Measurements from ENCODE around the gene ASTN2.

ASTN2 gene

DNA sequence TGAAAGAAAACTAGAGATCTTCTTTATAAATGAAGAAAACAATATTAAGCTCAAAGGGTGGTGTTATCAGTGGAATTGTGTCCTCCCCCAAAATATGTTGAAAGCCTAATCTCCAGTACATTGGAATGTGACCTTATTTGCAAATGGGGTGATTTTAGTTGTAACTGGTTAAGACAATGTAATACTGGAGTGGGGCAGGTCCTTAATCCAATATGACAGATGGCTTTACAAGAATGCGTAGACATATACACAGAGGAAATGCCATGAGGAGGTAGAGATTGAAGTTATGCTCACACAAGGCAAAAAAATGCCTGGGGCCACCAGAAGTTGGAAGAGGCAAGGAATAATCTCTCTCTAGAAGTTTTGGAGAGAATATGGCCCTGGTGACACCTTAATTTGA is 741.5 kb downstream of the ASTN2 start:
- no peak for DNase-seq (ENCODE audit: low read depth in 2 of 2)

DNA sequence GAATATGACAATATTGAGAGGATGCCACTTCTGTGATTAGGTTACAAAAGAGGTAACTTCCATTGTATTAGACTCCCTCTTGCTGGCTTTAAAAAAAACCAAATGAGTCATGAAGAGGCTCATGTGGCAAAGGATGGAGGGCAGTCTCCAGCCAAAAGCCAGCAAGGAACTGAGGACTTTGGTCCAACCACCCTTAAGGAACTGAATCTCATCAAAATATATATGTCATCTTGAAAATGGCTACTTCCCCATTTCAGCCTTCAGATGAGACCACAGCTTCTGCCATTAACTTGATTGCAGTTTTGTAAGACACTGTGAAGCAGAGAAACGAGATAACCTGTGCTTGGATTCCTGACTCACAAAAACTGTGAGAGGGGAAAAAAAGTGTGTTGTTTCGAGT is 743.3 kb downstream of the ASTN2 start:
- DNase-seq (ENCODE audit: low read depth in 2 of 2), result no peak

DNA sequence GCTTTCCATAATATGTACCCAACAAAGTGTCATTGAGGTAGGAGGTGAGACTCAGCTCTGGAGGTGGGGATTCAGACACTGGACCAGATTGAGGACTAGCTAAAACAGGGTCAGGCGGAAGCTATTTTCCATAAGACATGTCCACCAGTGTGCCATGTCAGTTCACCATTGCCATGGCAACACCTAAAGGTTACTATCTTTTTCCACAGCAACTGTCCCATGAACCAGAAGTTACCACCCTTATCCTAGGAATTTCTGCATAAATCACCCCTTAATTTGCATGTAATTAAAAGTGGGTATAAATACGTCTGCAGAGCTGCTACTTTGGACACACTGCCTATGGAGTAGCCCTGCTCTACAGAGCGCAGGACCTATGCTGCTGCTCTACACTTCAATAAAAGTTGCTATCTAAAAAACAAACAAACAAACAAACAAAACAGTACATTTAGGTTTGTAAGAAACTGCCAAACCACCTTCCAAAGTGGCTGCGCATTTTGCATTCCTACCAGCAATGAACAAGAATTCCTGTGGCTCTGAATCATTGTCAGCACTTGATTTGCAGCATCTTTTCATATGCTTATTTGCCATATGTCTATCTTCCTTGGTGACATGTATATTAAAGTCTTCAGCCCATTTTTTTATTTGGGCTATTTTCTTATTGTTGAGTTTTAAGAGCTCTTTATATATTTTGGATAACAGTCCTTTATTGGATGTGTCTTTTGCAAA is 745.7 kb downstream of the ASTN2 start:
- no peak for DNase-seq (ENCODE audit: low read depth in 2 of 2)

DNA sequence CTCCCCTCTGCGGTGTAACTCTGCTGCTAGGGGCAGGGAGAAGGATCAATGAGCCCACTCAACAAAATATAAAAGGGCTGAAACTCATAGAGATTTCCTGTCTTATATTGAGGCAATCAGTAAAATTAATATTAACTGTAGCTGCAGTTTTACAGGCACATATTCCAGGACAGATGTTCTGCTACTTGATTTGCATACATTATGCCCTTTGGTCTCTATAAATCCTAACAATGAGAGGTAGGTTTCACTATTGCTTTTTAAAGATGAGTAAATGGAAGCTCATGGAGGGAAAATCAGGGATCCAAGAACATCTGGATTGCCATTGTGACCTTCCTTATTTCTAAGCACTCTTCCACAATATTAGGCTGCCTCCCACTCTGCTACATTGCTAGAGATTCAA is 751.3 kb downstream of the ASTN2 start:
- DNase-seq (ENCODE audit: low read depth in 2 of 2), result no peak

DNA sequence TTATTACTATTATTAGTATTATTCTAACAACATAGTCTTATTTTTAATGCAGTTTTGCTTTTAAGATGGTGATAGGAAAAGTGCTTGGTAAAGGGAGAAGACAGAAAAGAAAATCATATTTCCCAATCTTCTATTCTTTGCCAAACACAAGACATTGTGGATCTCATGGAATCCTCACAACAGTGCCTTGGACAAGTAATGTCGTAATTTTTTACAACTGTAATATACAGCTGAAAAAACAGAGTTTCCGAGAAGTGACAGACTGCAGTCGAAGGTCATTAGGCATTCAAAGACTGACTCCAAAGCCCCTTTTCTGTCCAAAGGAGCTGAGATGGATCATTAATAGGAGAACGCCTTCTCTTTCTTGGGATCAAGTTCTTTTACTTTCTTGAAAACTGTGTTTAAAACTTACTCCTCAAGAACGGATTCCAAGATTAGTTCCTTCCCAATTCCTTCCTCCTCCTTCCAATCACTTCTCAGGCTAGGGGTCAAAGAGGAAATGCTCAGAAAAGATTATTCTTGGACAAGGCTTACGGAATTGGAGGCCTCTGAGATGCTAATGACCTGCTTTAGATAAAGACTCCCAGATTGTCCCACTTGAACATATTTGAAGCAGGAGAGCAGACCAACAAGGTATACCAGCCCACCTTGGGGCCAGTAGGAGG is 752.1 kb downstream of the ASTN2 start:
- DNase-seq (ENCODE audit: low read depth in 2 of 2), result no peak

DNA sequence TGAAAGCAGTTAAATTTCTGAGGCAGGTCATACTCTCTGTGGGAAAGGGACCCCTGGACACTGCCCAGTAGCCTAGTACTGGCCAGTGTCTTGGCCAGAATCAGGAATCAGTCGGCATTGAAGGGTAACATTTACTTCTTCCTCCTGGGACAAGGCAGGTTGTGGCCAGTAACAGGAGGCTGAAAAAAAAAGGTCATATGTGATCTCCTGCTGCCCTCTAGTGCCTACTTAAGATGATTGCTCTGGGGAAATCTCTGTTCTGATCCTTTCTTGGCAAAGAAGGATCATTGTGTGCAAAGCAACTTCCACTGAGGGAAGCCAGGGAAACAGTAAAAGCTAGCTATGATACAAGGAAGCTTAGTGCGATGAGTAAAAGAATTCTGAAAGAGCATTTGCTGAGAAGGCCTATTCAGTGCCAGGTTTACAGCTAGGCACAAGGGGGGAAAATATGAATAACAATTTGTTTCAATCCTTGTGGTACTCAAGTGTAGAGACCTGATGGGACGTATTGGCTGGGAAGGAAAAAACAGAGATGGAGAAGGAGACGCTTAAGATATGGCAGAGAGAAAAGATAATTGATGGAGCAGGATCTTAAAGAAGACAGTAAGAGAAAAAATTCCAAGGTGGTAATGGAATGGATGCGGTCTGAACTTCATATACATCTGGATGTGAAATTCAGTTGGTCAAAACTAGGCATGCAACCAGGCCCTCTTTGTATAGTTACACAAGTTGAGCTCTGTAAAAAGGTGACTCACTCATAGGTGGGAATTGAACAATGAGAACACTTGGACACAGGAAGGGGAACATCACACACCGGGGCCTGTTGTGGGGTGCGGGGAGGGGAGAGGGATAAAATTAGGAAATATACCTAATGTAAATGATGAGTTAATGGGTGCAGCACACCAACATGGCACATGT is 753.6 kb downstream of the ASTN2 start:
- DNase-seq (ENCODE audit: low read depth in 2 of 2), result no peak

DNA sequence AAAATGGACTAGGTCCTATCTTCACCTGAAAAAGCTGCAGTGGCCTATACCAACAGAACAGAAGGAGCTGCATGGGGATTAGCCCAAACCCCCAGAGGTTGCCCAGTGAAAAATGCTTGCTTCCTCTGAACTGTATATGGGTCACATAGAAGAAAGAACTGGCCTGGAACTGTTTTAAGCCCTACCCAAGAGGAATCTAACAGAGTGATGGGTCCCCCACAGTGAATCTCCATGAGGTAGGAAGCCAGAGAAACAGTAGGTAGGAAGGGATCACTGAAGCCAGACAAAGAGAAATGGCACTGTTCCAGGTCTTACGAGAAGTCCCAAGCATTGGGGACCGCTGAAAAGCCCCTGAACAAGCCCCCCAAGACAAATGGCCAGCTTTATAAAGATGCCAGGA is 756.6 kb downstream of the ASTN2 start:
- DNase-seq (ENCODE audit: low read depth in 2 of 2), result no peak

DNA sequence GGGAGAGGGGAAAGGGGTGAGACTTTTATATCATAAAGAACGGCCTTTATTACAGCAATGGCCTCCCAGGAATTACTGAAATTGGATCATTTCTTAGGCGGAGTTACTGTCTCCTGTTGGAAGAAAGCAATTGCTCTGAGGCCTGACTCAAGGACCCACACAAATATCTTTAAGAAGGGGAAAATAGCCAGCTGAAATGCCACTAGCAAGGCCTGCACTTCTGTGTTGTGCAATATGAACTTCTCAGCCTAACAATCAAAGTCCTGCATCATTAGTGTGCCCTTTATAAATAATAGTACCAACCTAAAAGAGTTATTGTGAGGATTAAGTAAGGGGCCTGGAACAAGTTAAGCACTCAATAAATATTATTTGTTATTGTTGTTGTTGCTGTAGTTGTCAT is 757.9 kb downstream of the ASTN2 start:
- no peak for DNase-seq (ENCODE audit: low read depth in 2 of 2)

DNA sequence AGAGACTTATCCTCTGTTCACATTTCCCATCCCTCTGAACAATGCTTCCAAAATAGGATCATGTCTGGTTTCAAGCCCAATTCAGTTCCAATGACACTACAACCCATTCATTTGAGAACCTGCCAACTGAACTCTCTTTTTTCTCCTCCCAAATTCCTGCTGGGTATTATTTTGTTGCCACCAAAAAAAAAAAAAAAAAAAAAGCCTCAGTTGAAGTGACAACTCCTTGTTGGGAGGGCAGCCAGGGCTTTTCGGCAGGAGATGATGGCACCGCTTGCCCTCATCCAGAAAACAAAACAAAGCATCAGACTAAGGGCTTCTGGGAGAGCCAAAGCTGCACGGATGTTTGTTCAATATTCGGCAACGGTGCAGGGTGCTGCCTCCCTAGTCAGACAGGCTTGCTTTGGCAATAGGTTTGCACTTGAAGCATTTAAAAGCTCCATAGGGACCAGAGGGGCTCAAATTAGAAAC is 758.3 kb downstream of the ASTN2 start:
- no peak for DNase-seq (ENCODE audit: low read depth in 2 of 2)

DNA sequence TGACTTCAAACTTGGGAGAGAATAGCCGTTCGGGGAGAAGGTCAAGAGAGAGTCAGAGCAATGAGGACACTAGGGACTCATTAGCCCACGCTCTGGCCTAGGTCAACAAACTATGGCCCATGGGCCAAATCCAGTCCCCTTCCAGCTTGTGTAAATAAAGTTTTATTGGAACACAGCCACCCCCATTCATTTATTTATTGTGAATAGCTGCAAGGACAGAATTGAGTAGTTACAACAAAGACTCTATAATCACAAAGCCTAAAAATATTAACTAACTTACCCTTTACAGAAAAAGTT is 760.9 kb downstream of the ASTN2 start:
- DNase-seq (ENCODE audit: low read depth in 2 of 2), result no peak

DNA sequence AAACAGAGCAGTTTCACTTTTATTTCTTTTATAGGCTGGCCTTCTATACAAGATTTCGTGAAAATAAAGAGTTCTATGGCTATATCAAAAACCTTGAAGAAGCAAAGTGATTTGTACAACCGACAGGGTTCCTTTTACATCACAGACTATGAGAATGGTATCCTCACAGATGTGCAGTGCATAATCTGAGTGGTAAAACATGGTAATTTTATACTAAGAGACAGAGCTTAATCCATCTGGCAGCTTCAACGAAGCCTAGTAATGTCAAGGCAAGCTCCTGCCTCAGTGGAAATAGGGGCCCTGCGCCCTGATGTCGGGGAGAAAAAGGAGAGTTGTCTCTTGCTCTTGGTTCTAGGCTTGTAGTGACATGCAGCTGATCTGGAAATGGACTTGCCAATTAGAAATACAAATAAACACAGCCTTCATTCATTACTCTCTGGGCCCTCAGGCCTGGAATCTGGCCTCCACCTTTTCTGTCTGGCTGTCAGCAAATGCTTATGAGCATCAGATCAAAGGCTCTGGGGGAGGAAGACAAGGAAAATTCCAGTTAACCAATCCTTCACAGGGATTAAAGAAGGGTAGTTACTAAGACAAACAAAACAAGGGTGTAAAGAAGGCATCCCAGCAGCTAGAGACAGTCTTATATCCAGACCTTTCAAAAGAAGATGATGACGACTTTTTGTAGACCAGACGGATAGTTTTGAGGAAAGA is 761.4 kb downstream of the ASTN2 start:
- no peak for DNase-seq (ENCODE audit: low read depth in 2 of 2)

DNA sequence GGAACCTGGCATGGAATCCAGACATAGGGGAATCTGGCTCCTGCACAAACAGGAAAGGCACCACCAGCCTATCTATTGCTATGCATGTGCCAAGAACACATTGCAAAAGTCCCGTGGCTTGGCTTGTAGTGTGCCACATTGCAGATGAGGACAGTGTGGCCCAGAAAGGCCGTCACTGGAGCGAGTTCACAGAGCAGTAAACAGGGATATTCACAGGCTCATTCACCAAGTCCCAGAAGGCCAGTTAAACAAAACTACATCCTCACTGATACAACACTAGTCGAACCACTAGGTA is 767.4 kb downstream of the ASTN2 start:
- DNase-seq (ENCODE audit: low read depth in 2 of 2), result no peak

DNA sequence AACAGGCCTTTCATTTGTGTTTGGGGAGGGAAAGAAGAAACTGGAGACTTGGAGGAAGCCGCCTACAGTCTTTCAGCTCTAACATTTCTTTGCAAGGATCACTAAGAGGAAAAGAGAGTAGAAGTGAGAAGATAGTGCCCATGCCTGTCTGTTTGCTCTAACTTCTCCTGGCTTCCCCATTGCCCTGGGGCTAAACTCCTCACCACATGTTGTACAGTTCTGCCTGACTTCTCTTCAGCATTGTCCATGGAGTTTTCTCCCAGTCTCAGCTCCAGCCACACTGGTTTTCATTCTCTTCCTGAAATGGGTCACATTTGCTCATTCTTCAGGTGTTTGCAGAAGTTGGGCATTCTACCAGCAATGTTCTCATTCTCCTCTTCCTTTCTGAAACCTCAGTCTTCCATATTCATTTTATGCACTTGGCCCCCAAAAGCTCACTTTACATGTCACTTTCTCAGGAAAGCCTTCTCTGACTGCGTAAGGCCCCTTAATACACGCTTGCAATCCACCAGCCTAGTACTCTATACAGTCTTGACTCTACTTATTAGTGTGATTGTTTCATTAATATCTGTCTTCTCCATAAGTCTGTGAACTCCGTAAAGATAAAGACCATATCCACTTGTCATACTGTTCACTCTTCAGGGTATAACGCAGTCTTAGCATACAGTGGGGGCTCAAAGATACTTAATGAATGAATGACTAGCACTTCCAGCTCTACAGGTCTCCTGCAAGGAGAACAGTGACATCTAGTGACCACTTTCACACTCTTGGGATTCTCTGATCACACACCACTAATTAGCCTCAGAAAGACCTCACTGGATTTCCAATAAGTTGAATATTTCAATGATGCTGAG is 768.0 kb downstream of the ASTN2 start:
- DNase-seq (ENCODE audit: low read depth in 2 of 2), result no peak

DNA sequence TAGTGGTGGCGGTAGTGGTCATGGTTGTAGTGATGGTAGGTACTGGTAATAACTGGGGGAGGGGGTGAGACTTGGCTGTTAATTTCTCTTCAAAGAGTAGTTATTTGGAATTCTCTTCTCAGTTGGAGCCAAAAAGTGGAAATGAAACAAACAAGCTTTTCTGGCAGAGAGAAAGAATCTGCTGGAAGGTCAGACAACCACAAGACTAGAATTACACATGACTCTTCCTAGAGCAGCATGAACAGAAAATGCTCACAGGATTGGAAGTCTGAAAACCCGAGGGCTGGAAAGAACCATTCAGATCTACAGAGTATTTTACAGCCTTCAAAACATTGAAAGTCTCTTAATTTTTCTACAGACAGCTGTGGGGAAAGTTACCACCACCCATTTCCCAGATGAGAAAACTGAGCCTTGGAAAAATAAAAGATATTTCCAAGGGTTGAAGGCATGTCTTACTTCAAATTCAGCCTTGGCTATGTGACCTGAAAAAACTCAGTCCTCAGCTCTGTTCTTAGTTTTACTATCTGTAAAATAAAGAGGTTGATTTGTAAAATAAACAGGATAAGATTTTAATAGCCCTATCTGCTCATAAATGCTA is 770.7 kb downstream of the ASTN2 start:
- DNase-seq (ENCODE audit: low read depth in 2 of 2), result no peak

DNA sequence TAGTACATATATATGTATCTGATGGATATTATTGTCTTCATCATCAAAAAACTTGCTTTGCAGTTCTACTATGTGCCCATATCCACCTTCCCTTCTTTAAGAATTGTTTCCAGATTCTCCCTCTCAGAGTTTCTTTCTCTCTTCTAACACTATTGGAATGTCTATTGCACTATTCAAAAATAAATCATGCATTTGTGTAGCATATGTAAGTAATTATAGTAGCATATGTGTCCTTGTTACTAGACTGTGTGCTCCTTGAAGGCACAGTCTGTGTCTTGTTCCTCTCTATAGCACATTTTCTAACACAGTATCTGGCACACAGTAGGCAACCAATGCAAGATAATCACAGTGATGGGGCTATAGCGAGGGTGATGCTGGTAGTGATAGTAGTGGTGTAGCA is 771.2 kb downstream of the ASTN2 start:
- no peak for DNase-seq (ENCODE audit: low read depth in 2 of 2)

DNA sequence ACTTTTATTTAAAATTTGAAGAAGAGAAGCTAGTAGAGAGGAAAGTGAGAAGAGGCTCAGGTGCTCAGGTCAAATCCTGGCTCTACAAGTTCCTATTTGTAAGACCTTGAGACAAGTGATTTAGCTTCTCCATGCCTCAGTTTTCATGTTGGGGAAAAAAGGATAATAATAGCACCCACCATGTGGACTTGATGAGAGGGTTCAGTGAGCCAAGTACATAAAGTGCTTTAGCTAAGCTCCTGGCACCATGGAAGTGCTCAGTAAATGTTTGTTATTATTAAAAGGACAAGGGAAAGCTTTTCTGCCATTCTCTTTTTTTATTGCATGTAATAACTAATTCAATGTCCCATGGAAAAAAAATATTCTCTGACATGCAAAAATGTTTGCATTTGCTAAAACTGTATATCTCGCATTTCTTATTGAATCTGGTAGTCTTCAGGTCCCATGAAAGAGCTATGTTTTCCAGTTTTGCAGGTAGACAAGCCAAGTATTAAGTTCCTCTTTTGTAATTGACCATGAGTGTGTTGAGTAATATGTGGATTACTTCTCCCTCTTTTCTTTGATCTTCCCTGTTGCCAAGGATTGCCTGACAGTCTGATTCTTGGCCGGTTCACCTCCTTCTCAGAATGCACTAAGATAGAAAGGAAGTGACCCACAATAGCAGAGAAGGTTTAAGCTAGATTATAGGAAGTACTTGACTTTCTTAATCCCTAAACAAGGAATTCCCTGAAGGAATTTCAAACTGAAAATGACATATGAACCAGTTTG is 773.4 kb downstream of the ASTN2 start:
- no peak for DNase-seq (ENCODE audit: low read depth in 2 of 2)

DNA sequence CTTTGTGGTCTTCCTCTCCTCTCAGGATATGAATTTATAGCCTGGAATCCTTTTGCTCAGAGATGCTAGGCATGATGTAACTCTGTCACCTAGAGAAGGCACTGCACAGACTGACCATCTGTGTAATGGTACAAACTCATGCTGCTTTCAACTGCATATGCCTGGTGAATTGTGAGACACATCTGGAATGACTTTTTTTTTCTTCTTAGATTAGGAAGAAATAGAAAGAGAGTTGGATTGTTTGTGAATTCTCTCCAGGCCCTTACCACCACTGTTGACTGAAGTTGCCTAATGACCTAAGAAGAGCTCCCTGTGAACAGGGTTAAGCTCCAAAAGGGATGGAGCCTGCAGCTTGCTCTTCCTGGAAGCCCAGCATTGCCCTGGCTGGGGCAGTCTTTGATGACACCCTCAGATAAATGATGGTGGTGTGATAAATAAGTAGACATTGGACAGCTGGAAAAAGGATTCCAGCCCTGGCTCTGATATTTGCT is 775.6 kb downstream of the ASTN2 start:
- DNase-seq (ENCODE audit: low read depth in 2 of 2), result no peak

DNA sequence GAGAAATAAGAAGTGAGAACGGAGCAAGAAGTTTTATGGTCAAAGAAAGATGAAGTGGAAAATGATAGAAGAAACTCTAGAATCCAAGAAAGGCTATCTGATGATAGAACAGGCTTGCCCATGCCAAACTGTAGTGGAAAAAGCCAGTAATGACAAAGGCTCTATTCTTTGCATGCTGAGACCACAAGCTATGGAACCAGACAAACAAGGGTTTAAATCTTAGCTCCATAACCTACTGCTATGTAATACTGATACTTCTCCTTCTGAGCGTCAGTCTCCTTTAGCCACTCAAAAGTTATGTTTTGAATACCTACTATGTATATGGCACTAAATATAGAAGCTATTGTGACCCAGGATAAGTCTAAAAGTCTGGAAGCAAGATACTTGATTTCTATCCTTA is 778.9 kb downstream of the ASTN2 start:
- no peak for DNase-seq (ENCODE audit: low read depth in 2 of 2)

DNA sequence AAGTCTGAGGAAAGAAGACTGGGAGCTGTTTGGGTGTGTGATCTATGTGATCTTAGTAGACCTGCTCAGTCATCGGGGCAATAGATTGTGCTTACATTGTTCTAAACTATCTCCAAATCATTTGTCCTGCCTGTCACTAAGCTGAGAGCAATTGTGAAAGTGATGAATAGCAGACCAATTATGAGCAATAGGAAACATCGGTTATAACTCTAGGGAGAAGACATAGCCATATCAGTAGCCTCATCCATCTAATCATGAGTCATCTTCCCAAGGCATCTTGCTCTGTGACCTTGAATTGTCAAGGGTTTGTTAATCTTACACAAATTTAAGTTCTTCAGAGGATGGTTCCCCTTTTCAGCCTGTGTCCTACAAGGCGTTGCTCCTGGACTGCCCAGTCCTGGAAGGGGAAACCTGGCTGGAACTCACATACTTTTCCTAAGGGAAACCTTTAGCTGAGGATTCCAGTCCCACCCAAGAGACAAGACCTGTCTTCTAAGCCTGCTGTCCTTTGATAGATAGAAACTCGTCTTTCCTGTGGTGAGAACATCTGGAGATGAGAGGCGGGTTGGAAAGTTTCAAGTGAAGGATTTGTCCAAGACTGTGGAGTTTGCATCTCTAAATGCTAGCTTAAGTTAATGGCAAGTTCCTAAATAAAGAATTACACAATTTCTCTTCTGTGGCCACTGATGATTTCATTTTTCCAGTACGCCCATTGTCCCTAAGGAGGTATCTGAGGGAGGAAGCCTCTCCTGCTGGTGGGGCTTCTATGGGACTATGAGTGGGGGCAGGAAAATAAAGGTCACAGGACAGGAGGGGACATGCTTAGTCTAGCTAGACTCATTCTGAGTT is 781.6 kb downstream of the ASTN2 start:
- DNase-seq (ENCODE audit: low read depth in 2 of 2), result no peak
